ENCODE measurements around the gene ANO10.

GRCh38 chr3:43582866-43583265, 38.9 kb downstream of the ANO10 start:
- TF ChIP-seq CTCF (tag by site-specific recombination; IDR thresholded peaks at IDR 0.05) (no peak), SCRT1 (tag by site-specific recombination; IDR thresholded peaks at IDR 0.05; ENCODE audit: borderline replicate concordance) (no peak), ZNF121 (tag by site-specific recombination; IDR thresholded peaks at IDR 0.05) (no peak), MZF1 (tag by site-specific recombination; IDR thresholded peaks at IDR 0.05; ENCODE audit: borderline replicate concordance) (no peak), ZNF843 (tag by site-specific recombination; IDR thresholded peaks at IDR 0.05) (no peak), ZNF274 (IDR thresholded peaks at IDR 0.05; ENCODE audit: low read length) (no peak), ZNF274 (tag by site-specific recombination; IDR thresholded peaks at IDR 0.05; ENCODE audit: borderline replicate concordance) (no peak), TCF7L2 (IDR thresholded peaks at IDR 0.05; ENCODE audit: borderline replicate concordance, low read depth, low read length) (no peak), ZFP37 (tag by site-specific recombination; IDR thresholded peaks at IDR 0.05) (no peak), RBAK (tag by site-specific recombination; IDR thresholded peaks at IDR 0.05) (no peak), ZBTB44 (tag by site-specific recombination; IDR thresholded peaks at IDR 0.05) (no peak), ZNF768 (tag by site-specific recombination; IDR thresholded peaks at IDR 0.05) (no peak)
- TF ChIP-seq, protein P1, sequence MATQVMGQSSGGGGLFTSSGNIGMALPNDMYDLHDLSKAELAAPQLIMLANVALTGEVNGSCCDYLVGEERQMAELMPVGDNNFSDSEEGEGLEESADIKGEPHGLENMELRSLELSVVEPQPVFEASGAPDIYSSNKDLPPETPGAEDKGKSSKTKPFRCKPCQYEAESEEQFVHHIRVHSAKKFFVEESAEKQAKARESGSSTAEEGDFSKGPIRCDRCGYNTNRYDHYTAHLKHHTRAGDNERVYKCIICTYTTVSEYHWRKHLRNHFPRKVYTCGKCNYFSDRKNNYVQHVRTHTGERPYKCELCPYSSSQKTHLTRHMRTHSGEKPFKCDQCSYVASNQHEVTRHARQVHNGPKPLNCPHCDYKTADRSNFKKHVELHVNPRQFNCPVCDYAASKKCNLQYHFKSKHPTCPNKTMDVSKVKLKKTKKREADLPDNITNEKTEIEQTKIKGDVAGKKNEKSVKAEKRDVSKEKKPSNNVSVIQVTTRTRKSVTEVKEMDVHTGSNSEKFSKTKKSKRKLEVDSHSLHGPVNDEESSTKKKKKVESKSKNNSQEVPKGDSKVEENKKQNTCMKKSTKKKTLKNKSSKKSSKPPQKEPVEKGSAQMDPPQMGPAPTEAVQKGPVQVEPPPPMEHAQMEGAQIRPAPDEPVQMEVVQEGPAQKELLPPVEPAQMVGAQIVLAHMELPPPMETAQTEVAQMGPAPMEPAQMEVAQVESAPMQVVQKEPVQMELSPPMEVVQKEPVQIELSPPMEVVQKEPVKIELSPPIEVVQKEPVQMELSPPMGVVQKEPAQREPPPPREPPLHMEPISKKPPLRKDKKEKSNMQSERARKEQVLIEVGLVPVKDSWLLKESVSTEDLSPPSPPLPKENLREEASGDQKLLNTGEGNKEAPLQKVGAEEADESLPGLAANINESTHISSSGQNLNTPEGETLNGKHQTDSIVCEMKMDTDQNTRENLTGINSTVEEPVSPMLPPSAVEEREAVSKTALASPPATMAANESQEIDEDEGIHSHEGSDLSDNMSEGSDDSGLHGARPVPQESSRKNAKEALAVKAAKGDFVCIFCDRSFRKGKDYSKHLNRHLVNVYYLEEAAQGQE (tag by site-specific recombination; IDR thresholded peaks at IDR 0.05): no peak
- TF ChIP-seq, protein P2, sequence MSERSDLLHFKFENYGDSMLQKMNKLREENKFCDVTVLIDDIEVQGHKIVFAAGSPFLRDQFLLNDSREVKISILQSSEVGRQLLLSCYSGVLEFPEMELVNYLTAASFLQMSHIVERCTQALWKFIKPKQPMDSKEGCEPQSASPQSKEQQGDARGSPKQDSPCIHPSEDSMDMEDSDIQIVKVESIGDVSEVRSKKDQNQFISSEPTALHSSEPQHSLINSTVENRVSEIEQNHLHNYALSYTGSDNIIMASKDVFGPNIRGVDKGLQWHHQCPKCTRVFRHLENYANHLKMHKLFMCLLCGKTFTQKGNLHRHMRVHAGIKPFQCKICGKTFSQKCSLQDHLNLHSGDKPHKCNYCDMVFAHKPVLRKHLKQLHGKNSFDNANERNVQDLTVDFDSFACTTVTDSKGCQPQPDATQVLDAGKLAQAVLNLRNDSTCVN (tag by site-specific recombination; optimal IDR thresholded peaks at IDR 0.05): no peak
